IMR-90 (cell line): ENCODE data around the gene RESF1. TPM values are rescaled to one million over a fixed set of nuclear protein-coding genes. Genes with fewer than 3 reads are reported as not detected.

Source experiments
- ATAC-seq: fragments of 200-7000 bp; cut with Tn5 transposase; 2 replicates; pipeline ENCODE4 v1.9.1; 2020; ENCODE audit warnings: low read depth, mild to moderate bottlenecking, moderate library complexity
- BruUV-seq: library from RNA; stranded (reverse); fragments of 400-500 nt; replicated peaks from 2 replicates; lab custom pipeline; 2021; lab: Mats Ljungman, UMichigan
- CTCF ChIA-PET: fragments of 300-600 bp; formaldehyde crosslinking; extraction: SDS; loops from one replicate; lab custom pipeline; 2021; ENCODE audit warnings: antibody characterized with exemption; lab: Yijun Ruan, JAX
- POLR2A ChIA-PET: fragments of 300-600 bp; sonication (Branson Sonifier 250); formaldehyde crosslinking; loops from one replicate; lab custom pipeline; 2022; ENCODE audit warnings: antibody characterized with exemption; ENCODE audit not compliant: unreplicated experiment; lab: Charles Lee
- DNase-seq: peaks from one replicate; pipeline ENCODE4 v3.0.0; 2013
- H2AFZ ChIP-seq: replicated peaks from 2 replicates; pipeline ENCODE3; 2013; ENCODE audit warnings: low read length, mild to moderate bottlenecking; ENCODE audit not compliant: poor library complexity
- H2AK5ac ChIP-seq: 2 replicates; pipeline ENCODE4 v1.6.1; 2013; ENCODE audit warnings: low read depth, low read length, inconsistent platforms
- H2AK9ac ChIP-seq: replicated peaks from 2 replicates; pipeline ENCODE3; 2013; ENCODE audit warnings: mild to moderate bottlenecking, low read depth, low read length, moderate library complexity; ENCODE audit not compliant: poor library complexity
- H2BK120ac ChIP-seq: 2 replicates; pipeline ENCODE4 v1.6.1; 2013; ENCODE audit warnings: low read depth, low read length, inconsistent platforms
- H2BK15ac ChIP-seq: 3 replicates; pipeline ENCODE4 v1.6.1; 2013; ENCODE audit warnings: low read depth, low read length, inconsistent platforms
- H2BK20ac ChIP-seq: 2 replicates; pipeline ENCODE4 v1.6.1; 2013; ENCODE audit warnings: low read depth, mild to moderate bottlenecking, inconsistent platforms, low read length, moderate library complexity
- H2BK5ac ChIP-seq: 2 replicates; pipeline ENCODE4 v1.6.1; 2013; ENCODE audit warnings: mild to moderate bottlenecking, low read depth, low read length, inconsistent platforms; ENCODE audit not compliant: poor library complexity, severe bottlenecking
- H3K14ac ChIP-seq: replicated peaks from 2 replicates; pipeline ENCODE4 v1.6.1; 2013; ENCODE audit warnings: low read depth, low read length, inconsistent platforms
- H3K18ac ChIP-seq: 2 replicates; pipeline ENCODE4 v1.6.1; 2013; ENCODE audit warnings: low read depth, low read length, control low read depth
- H3K23ac ChIP-seq: 2 replicates; pipeline ENCODE4 v1.6.1; 2013; ENCODE audit warnings: low read depth, low read length, inconsistent platforms
- H3K27ac ChIP-seq: 2 replicates; pipeline ENCODE4 v1.5.1; 2013; ENCODE audit warnings: mild to moderate bottlenecking, control low read depth, low read length; ENCODE audit not compliant: insufficient read depth
- H3K27me3 ChIP-seq: 2 replicates; pipeline ENCODE4 v1.6.1; 2013; ENCODE audit warnings: low read length; ENCODE audit not compliant: control insufficient read depth, insufficient read depth
- H3K36me3 ChIP-seq: 2 replicates; pipeline ENCODE4 v1.6.1; 2013; ENCODE audit warnings: low read length, mixed read lengths; ENCODE audit not compliant: control insufficient read depth, insufficient read depth
- H3K4ac ChIP-seq: 2 replicates; pipeline ENCODE4 v1.6.1; 2013; ENCODE audit warnings: low read depth, low read length, inconsistent platforms
- H3K4me1 ChIP-seq: 2 replicates; pipeline ENCODE4 v1.6.1; 2013; ENCODE audit warnings: low read length, mixed read lengths; ENCODE audit not compliant: control insufficient read depth, insufficient read depth
- H3K4me2 ChIP-seq: 2 replicates; pipeline ENCODE4 v1.6.1; 2013; ENCODE audit warnings: low read depth, mild to moderate bottlenecking, control low read depth, low read length, moderate library complexity
- H3K4me3 ChIP-seq: 2 replicates; pipeline ENCODE4 v1.5.1; 2013; ENCODE audit warnings: low read depth, mild to moderate bottlenecking, control low read depth, low read length, moderate library complexity; ENCODE audit not compliant: insufficient read depth
- H3K56ac ChIP-seq: 2 replicates; pipeline ENCODE4 v1.6.1; 2013; ENCODE audit warnings: low read length, inconsistent platforms; ENCODE audit not compliant: insufficient read depth; ENCODE audit errors: extremely low read depth
- H3K79me1 ChIP-seq, 2 experiments: 2 replicates each; pipeline ENCODE4 v1.6.1; 2013; ENCODE audit warnings: low read length in 2 of 2, inconsistent platforms in 1 of 2, low read depth in 1 of 2
- H3K9ac ChIP-seq: 2 replicates; pipeline ENCODE4 v1.6.1; 2013; ENCODE audit warnings: low read depth, low read length, control low read depth
- H3K9me1 ChIP-seq: 2 replicates; pipeline ENCODE4 v1.6.1; 2013; ENCODE audit warnings: low read length, inconsistent platforms; ENCODE audit not compliant: insufficient read depth
- H3K9me3 ChIP-seq: 2 replicates; pipeline ENCODE4 v1.6.1; 2013; ENCODE audit warnings: low read length; ENCODE audit not compliant: control insufficient read depth, insufficient read depth
- H4K20me1 ChIP-seq: 2 replicates; pipeline ENCODE4 v1.6.1; 2013; ENCODE audit warnings: low read length, inconsistent platforms; ENCODE audit not compliant: insufficient read depth
- H4K5ac ChIP-seq: 2 replicates; pipeline ENCODE4 v1.6.1; 2013; ENCODE audit warnings: mild to moderate bottlenecking, low read depth, low read length, control low read depth
- H4K8ac ChIP-seq, 2 experiments: 2 replicates each; pipeline ENCODE4 v1.6.1; 2013; ENCODE audit warnings: low read depth in 2 of 2, low read length in 2 of 2, control low read depth in 1 of 2, inconsistent platforms in 1 of 2
- H4K91ac ChIP-seq: 2 replicates; pipeline ENCODE4 v1.6.1; 2013; ENCODE audit warnings: low read depth, low read length, inconsistent platforms; ENCODE audit not compliant: insufficient read depth
- BHLHE40 ChIP-seq: fragments of 150-350 bp; IDR thresholded peaks from 2 replicates; pipeline ENCODE4 v1.6.1; 2016; ENCODE audit warnings: mild to moderate bottlenecking, low read depth, low read length
- CEBPB ChIP-seq: IDR thresholded peaks from 2 replicates; pipeline ENCODE4 v1.6.1; 2012; ENCODE audit warnings: low read depth, low read length, improper control_type of control experiment
- ELK1 ChIP-seq: fragments of 150-350 bp; IDR thresholded peaks from 2 replicates; pipeline ENCODE4 v1.6.1; 2016; ENCODE audit warnings: low read depth, mild to moderate bottlenecking, low read length, moderate library complexity, borderline replicate concordance
- SMC3 ChIP-seq: fragments of 150-350 bp; IDR thresholded peaks from 2 replicates; pipeline ENCODE4 v1.6.1; 2016; ENCODE audit warnings: low read depth, mild to moderate bottlenecking, antibody characterized with exemption, low read length, moderate library complexity
- WGBS, 2 experiments: methylation state at CpG; one replicate each; pipeline versions ENCODE4 v1.1.5 to v1.1.7; 2013; ENCODE audit warnings: missing lambda C conversion rate in 2 of 2; ENCODE audit not compliant: insufficient read length in 1 of 2; ENCODE audit errors: extremely low coverage in 2 of 2; 5-methylcytosine and 5-hydroxymethylcytosine counted together
- dilution Hi-C: fragments of 300-500 bp; cut with HindIII; formaldehyde crosslinking; loops from one replicate; pipeline ENCODE4 v1.14.3; 2018; ENCODE audit warnings: low sequenced_read_pairs; ENCODE audit not compliant: unreplicated experiment
- in situ Hi-C: fragments of 300-500 bp; cut with MboI; formaldehyde crosslinking; loops from 3 replicates; pipeline ENCODE4 v1.14.3; 2019; ENCODE audit warnings: low sequenced_read_pairs, inconsistent platforms, mixed read lengths
- intact Hi-C: fragments of 100-400 bp; cut with micrococcal nuclease; formaldehyde crosslinking; loops from 2 replicates; pipeline ENCODE4 v1.10.0; 2022
- polyA plus RNA-seq, 3 experiments: library from polyadenylated mRNA; depleted of rRNA; stranded (reverse); fragments of >200 nt; gene quantifications; 2 replicates each; pipeline ENCODE4 v1.2.3, GENCODE V29; 2012; ENCODE audit warnings: low replicate concordance in 1 of 3
- total RNA-seq: library from RNA; depleted of rRNA; stranded (reverse); fragments of >200 nt; gene quantifications from 2 replicates; pipeline ENCODE4 v1.2.3, GENCODE V29; 2012

Gene RESF1
- total and polyA plus RNA-seq, 2 of the 4 experiments (the other 2 are of a cell fraction) = 5.0 to 7.3 TPM

DNA sequence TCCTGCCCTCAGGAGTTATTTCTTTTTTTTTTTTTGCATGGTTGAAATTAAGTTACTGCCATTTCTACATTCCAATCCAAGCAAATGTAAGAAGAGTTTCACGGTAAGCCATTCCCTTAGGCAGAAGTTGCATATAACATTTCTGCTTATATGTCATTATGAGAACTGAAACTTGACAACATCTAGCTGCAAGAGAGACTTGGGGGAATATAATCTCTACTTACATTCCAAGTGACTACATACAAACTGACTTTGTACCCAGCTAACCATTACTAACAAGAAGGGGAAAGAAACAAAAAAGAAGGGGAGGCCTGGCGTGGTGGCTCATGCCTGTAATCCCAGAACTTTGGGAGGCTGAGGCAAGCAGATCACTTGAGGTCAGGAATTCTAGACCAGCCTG is 7.3 kb upstream of the RESF1 start:
- no peak overlapping the region for H2BK20ac ChIP-seq

More for the DNA sequence above, 7.3 kb upstream of the RESF1 start:
- Histone ChIP-seq H3K14ac (no peak overlapping the region), H4K8ac (no peak overlapping the region), H3K56ac (no peak overlapping the region), H3K4me2 (no peak overlapping the region), H3K4me1 (no peaks in the 10 kb centered on the region), H2AK5ac (no peak overlapping the region), H2BK15ac (no peak overlapping the region), H3K9me1 (no peaks in the 10 kb centered on the region), H3K27ac (no peak overlapping the region), H3K9me3 (no peaks in the 10 kb centered on the region; the same call in 1 of the 2 replicates), H3K79me1 (no peaks in the 10 kb centered on the region), H3K4me3 (no peak overlapping the region), H2AK9ac (no peak overlapping the region), H2BK120ac (no peak overlapping the region), H4K20me1 (no peaks in the 10 kb centered on the region), H4K5ac (no peak overlapping the region), H2BK5ac (no peak overlapping the region), H3K23ac (no peak overlapping the region), H2AFZ (no peak overlapping the region), H3K18ac (no peak overlapping the region), H3K27me3 (peaks cover 2% of the 10 kb centered on the region; the same call in 1 of the 2 replicates), H3K9ac (no peak overlapping the region), H3K4ac (no peak overlapping the region), H3K36me3 (no peaks in the 10 kb centered on the region), H4K91ac (no peak overlapping the region)
- POLR2A ChIA-PET = no interaction called here
- no TSS peak for BruUV-seq
- in situ Hi-C loops = loop anchor here (25.0 kb wide), 1 partner anchor 265 kb away; no protein-coding TSS in a partner anchor
- TF ChIP-seq CEBPB = no peak
- no peak for TF ChIP-seq ELK1
- TF ChIP-seq SMC3 = no peak
- no peak for TF ChIP-seq BHLHE40
- dilution Hi-C loops = no loop called here
- DNase-seq (no peak), ATAC-seq (no peak)
- intact Hi-C loops = no loop called here
- no CpG with 5 or more reads among the region's 2 CpGs for WGBS, 2 experiments
- CTCF ChIA-PET = no interaction called here
